ENCODE data around the gene MAPK14.
"Not testable (repeated sequence)": the region's sequence is repeated elsewhere in the genome, so short reads cannot be mapped to it uniquely, and the experiment has no call there.

Gene MAPK14

GRCh38 chr6:36027501-36028087 lies at the start of gene MAPK14:
TSS of gene MAPK14 (plus strand) at chr6:36027808. CDS start at chr6:36028158, 350 bp downstream.
- DNase-seq (ENCODE audit: extremely low spot score) = peak; percentile 97
- TF ChIP-seq SUZ12 (IDR thresholded peaks at IDR 0.05) = no peak
- peak; percentile 61 for TF ChIP-seq L3MBTL2 (conservative IDR thresholded peaks at IDR 0.05)
- no peak for TF ChIP-seq NFRKB (IDR thresholded peaks at IDR 0.05)
- TF ChIP-seq FOXM1 (IDR thresholded peaks at IDR 0.05; ENCODE audit: borderline replicate concordance) = no peak
- no peak for TF ChIP-seq FOXA1 (IDR thresholded peaks at IDR 0.05)
- TF ChIP-seq SP1 (IDR thresholded peaks at IDR 0.05) = peak; percentile 84; the same call in 1 of the 2 replicates
- TF ChIP-seq ELF4 (IDR thresholded peaks at IDR 0.05) = peak; percentile 47; the same call in 1 of the 2 replicates
- no peak for TF ChIP-seq BHLHE40 (IDR thresholded peaks at IDR 0.05; ENCODE audit: borderline replicate concordance)
- CTCF ChIA-PET = interaction anchor here (0.6 to 4.0 kb wide), 4 partner anchors 14 to 288 kb away, joined by 3 to 23 read pairs (median 4); no protein-coding TSS in a partner anchor
- POLR2A ChIA-PET = interaction anchor here (0.6 to 2.9 kb wide), 19 partner anchors 9 to 192 kb away, joined by 3 to 20 read pairs (median 4); no protein-coding TSS in a partner anchor

GRCh38 chr6:35980126-35980525 lies 47.5 kb upstream of the MAPK14 start:
- POLR2A ChIA-PET = interaction anchor here (1.5 kb wide), 1 partner anchor 47 kb away, joined by 3 read pairs; the partner anchor contains the start of gene MAPK14
- DNase-seq (ENCODE audit: extremely low spot score); CTCF ChIA-PET: not testable (repeated sequence)

- DNase-seq (ENCODE audit: extremely low spot score) = no peak
- ChIA-PET POLR2A (no interaction called here), CTCF (no interaction called here)
- TF ChIP-seq ZNF384 (IDR thresholded peaks at IDR 0.05) (no peak), SP1 (IDR thresholded peaks at IDR 0.05) (no peak), FOXA1 (IDR thresholded peaks at IDR 0.05) (no peak), SUZ12 (IDR thresholded peaks at IDR 0.05) (no peak)
Observed at GRCh38 chr6:35980991-35981645, 46.5 kb upstream of the MAPK14 start.

GRCh38 chr6:35984701-35985100 lies 42.9 kb upstream of the MAPK14 start:
- ChIA-PET CTCF (interaction anchor here (0.9 kb wide), 1 partner anchor 110 kb away, joined by 3 read pairs; no protein-coding TSS in a partner anchor), POLR2A (no interaction called here)
- DNase-seq (ENCODE audit: extremely low spot score) = no peak
- TF ChIP-seq L3MBTL2 (conservative IDR thresholded peaks at IDR 0.05) (no peak), PKNOX1 (IDR thresholded peaks at IDR 0.05) (no peak), HDGF (IDR thresholded peaks at IDR 0.05; ENCODE audit: borderline replicate concordance) (no peak), TARDBP (IDR thresholded peaks at IDR 0.05) (no peak), FOXM1 (IDR thresholded peaks at IDR 0.05; ENCODE audit: borderline replicate concordance) (no peak), BHLHE40 (IDR thresholded peaks at IDR 0.05; ENCODE audit: borderline replicate concordance) (no peak), FOXK2 (IDR thresholded peaks at IDR 0.05) (no peak), LEF1 (IDR thresholded peaks at IDR 0.05; ENCODE audit: borderline replicate concordance) (no peak), CTBP1 (IDR thresholded peaks at IDR 0.05; ENCODE audit: borderline replicate concordance) (no peak), ARNT (IDR thresholded peaks at IDR 0.05) (no peak), SUZ12 (IDR thresholded peaks at IDR 0.05) (no peak), NFRKB (IDR thresholded peaks at IDR 0.05) (no peak), ZNF384 (IDR thresholded peaks at IDR 0.05) (no peak), FOXA1 (IDR thresholded peaks at IDR 0.05) (no peak), ELF4 (IDR thresholded peaks at IDR 0.05) (no peak), SP1 (IDR thresholded peaks at IDR 0.05) (no peak)

- POLR2A ChIA-PET; CTCF ChIA-PET; DNase-seq (ENCODE audit: extremely low spot score): not testable (repeated sequence)
Observed at GRCh38 chr6:35988047-35988446, 39.6 kb upstream of the MAPK14 start.

- CTCF ChIA-PET = no interaction called here
- POLR2A ChIA-PET = no interaction called here
- no peak for TF ChIP-seq LEF1 (IDR thresholded peaks at IDR 0.05; ENCODE audit: borderline replicate concordance)
- TF ChIP-seq SP1 (IDR thresholded peaks at IDR 0.05) = no peak
- TF ChIP-seq PKNOX1 (IDR thresholded peaks at IDR 0.05) = no peak
- TF ChIP-seq BHLHE40 (IDR thresholded peaks at IDR 0.05; ENCODE audit: borderline replicate concordance) = no peak
- TF ChIP-seq ARNT (IDR thresholded peaks at IDR 0.05) = no peak
- no peak for TF ChIP-seq NFRKB (IDR thresholded peaks at IDR 0.05)
- no peak for TF ChIP-seq L3MBTL2 (conservative IDR thresholded peaks at IDR 0.05)
- no peak for TF ChIP-seq ELF4 (IDR thresholded peaks at IDR 0.05)
- TF ChIP-seq CTBP1 (IDR thresholded peaks at IDR 0.05; ENCODE audit: borderline replicate concordance) = no peak
- TF ChIP-seq TARDBP (IDR thresholded peaks at IDR 0.05) = no peak
- no peak for TF ChIP-seq ZNF384 (IDR thresholded peaks at IDR 0.05)
- no peak for DNase-seq (ENCODE audit: extremely low spot score)
Observed at GRCh38 chr6:35993150-35993549, 34.5 kb upstream of the MAPK14 start.

- ChIA-PET CTCF (no interaction called here), POLR2A (no interaction called here)
- no peak for DNase-seq (ENCODE audit: extremely low spot score)
- TF ChIP-seq NFRKB (IDR thresholded peaks at IDR 0.05) = no peak
- no peak for TF ChIP-seq FOXK2 (IDR thresholded peaks at IDR 0.05)
- TF ChIP-seq ELF4 (IDR thresholded peaks at IDR 0.05) = no peak
- TF ChIP-seq BHLHE40 (IDR thresholded peaks at IDR 0.05; ENCODE audit: borderline replicate concordance) = no peak
- no peak for TF ChIP-seq ZNF384 (IDR thresholded peaks at IDR 0.05)
- no peak for TF ChIP-seq FOXA1 (IDR thresholded peaks at IDR 0.05)
- no peak for TF ChIP-seq FOXM1 (IDR thresholded peaks at IDR 0.05; ENCODE audit: borderline replicate concordance)
- TF ChIP-seq CTBP1 (IDR thresholded peaks at IDR 0.05; ENCODE audit: borderline replicate concordance) = no peak
- TF ChIP-seq LEF1 (IDR thresholded peaks at IDR 0.05; ENCODE audit: borderline replicate concordance) = no peak
- TF ChIP-seq SP1 (IDR thresholded peaks at IDR 0.05) = no peak
- no peak for TF ChIP-seq PKNOX1 (IDR thresholded peaks at IDR 0.05)
- TF ChIP-seq HDGF (IDR thresholded peaks at IDR 0.05; ENCODE audit: borderline replicate concordance) = no peak
- no peak for TF ChIP-seq L3MBTL2 (conservative IDR thresholded peaks at IDR 0.05)
- TF ChIP-seq SUZ12 (IDR thresholded peaks at IDR 0.05) = no peak
- no peak for TF ChIP-seq TARDBP (IDR thresholded peaks at IDR 0.05)
- no peak for TF ChIP-seq ARNT (IDR thresholded peaks at IDR 0.05)
Observed at GRCh38 chr6:36000451-36000850, 27.2 kb upstream of the MAPK14 start.
